NCI-H1105 (cell line): ENCODE measurements around the gene POTEB3.
"Not testable (repeated sequence)": the region's sequence is repeated elsewhere in the genome, so short reads cannot be mapped to it uniquely, and the experiment has no call there.

Source experiments
- DNase-seq: peaks from one replicate; lab custom pipeline; 2025; lab: John Stamatoyannopoulos, UW

Gene POTEB3

GRCh38 chr15:21440399-21440798, at the start of gene POTEB3:
TSS of gene POTEB3 (minus strand) at chr15:21440499. CDS start at chr15:21440011, 488 bp downstream.
- not testable (repeated sequence) for DNase-seq

GRCh38 chr15:21453683-21454082, 13.4 kb upstream of the POTEB3 start:
- not testable (repeated sequence) for DNase-seq

- not testable (repeated sequence) for DNase-seq
Measured at GRCh38 chr15:21451920-21452563, 11.7 kb upstream of the POTEB3 start.

- DNase-seq, result not testable (repeated sequence)
Measured at GRCh38 chr15:21451487-21451886, 11.2 kb upstream of the POTEB3 start.

GRCh38 chr15:21407366-21407765, 32.9 kb downstream of the POTEB3 start:
- DNase-seq, result not testable (repeated sequence)

- DNase-seq, result not testable (repeated sequence)
Measured at GRCh38 chr15:21401531-21401930, 38.8 kb downstream of the POTEB3 start.

GRCh38 chr15:21399111-21399510, 41.2 kb downstream of the POTEB3 start:
- DNase-seq, result not testable (repeated sequence)

- not testable (repeated sequence) for DNase-seq
Measured at GRCh38 chr15:21398511-21398910, 41.8 kb downstream of the POTEB3 start.

- not testable (repeated sequence) for DNase-seq
Measured at GRCh38 chr15:21397656-21398055, 42.6 kb downstream of the POTEB3 start.

- not testable (repeated sequence) for DNase-seq
Measured at GRCh38 chr15:21397186-21397585, 43.1 kb downstream of the POTEB3 start.

- DNase-seq, result not testable (repeated sequence)
Measured at GRCh38 chr15:21385961-21386360, 54.3 kb downstream of the POTEB3 start.

GRCh38 chr15:21383866-21384485, 56.3 kb downstream of the POTEB3 start:
- DNase-seq, result not testable (repeated sequence)

GRCh38 chr15:21373682-21374081, 66.6 kb downstream of the POTEB3 start:
- not testable (repeated sequence) for DNase-seq

- not testable (repeated sequence) for DNase-seq
Measured at GRCh38 chr15:21369177-21369576, 71.1 kb downstream of the POTEB3 start.

GRCh38 chr15:21368625-21369024, 71.7 kb downstream of the POTEB3 start:
- DNase-seq, result not testable (repeated sequence)
